Stomach smooth muscle (tissue), 2 donors: Measurements from ENCODE around the gene ADAM22.

Source experiments
- H3K27ac ChIP-seq: one replicate; pipeline ENCODE4 v1.7.0; 2013; ENCODE audit warnings: mild to moderate bottlenecking, low read length, inconsistent platforms
- H3K27me3 ChIP-seq, 2 donors: one replicate each; pipeline ENCODE4 v1.7.0; 2013; ENCODE audit warnings: low read length in 2 of 2; ENCODE audit not compliant: insufficient read depth in 2 of 2, control insufficient read depth in 1 of 2
- H3K36me3 ChIP-seq, 2 donors: one replicate each; pipeline ENCODE4 v1.7.0; 2013; ENCODE audit warnings: low read length in 2 of 2; ENCODE audit not compliant: control insufficient read depth in 2 of 2, insufficient read depth in 2 of 2
- H3K4me1 ChIP-seq: one replicate; pipeline ENCODE4 v1.7.0; 2013; ENCODE audit warnings: low read length; ENCODE audit not compliant: control insufficient read depth, insufficient read depth
- H3K4me3 ChIP-seq, 2 donors: one replicate each; pipeline ENCODE4 v1.7.0; 2013; ENCODE audit warnings: low read length in 2 of 2
- H3K9ac ChIP-seq, 2 donors: one replicate each; pipeline ENCODE4 v1.7.0; 2013; ENCODE audit warnings: low read length in 2 of 2, mild to moderate bottlenecking in 1 of 2
- H3K9me3 ChIP-seq, 2 donors: one replicate each; pipeline ENCODE4 v1.7.0; 2013; ENCODE audit warnings: low read length in 2 of 2; ENCODE audit not compliant: control insufficient read depth in 2 of 2
- donor health status: healthy.
- donor health status: Pancreatic carcinoma.

The ADAM22 gene

DNA sequence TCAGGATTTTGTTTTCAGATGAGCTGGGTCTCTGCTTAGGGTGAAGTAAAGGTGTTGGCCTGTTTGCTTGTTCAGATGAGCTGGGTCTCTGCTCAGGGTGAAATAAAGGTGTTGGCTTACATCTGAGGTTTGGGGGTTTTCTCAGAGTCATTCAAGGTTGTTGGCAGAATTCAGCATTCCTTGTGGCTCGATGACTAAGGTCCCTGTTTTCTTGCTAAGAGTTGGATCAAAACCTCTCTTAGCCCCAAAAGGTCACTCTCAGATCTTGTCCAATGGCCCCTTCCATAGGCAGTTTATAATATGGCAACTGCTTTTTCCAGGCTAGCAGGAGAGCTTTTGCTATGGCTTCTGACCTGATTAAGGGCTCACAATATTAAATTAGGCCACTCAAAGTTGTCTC is 106.6 kb downstream of the ADAM22 start:
- no peaks in the 10 kb centered on the region for H3K4me1 ChIP-seq
- no peaks in the 10 kb centered on the region for H3K36me3 ChIP-seq
- H3K9ac ChIP-seq, result no peak overlapping the region
- H3K4me3 ChIP-seq, result no peak overlapping the region
- no peak overlapping the region for H3K27ac ChIP-seq
- H3K27me3 ChIP-seq, result no peaks in the 10 kb centered on the region
- H3K9me3 ChIP-seq, result no peaks in the 10 kb centered on the region

DNA sequence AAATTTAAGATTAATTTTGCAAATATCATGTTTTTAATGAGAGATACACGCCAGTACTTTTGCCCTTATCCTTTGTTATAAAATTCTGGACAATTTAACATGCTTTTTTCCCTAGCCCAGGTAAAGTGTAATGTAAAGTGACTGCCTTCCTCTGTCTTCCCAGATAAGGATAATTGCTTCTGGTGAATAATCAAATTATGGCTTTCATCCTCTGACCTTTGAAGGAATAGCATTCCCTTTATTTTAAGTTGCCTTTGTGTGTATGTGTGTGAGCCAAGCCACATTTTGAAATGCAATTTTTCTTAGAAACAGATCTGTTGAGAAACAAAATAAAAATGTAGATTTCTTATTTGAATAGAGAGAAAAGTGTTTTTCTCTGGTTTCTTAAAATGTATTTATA is 107.5 kb downstream of the ADAM22 start:
- H3K27ac ChIP-seq, result no peak overlapping the region
- H3K27me3 ChIP-seq, result no peaks in the 10 kb centered on the region
- H3K9ac ChIP-seq, result no peak overlapping the region
- H3K4me3 ChIP-seq, result no peak overlapping the region
- H3K4me1 ChIP-seq, result no peaks in the 10 kb centered on the region
- no peaks in the 10 kb centered on the region for H3K36me3 ChIP-seq
- no peaks in the 10 kb centered on the region for H3K9me3 ChIP-seq

GRCh38 chr7:88042157-88042556 is 108.1 kb downstream of the ADAM22 start:
- Histone ChIP-seq H3K27me3 (no peaks in the 10 kb centered on the region), H3K9ac (no peak overlapping the region), H3K4me1 (no peaks in the 10 kb centered on the region), H3K27ac (no peak overlapping the region), H3K36me3 (no peaks in the 10 kb centered on the region), H3K4me3 (no peak overlapping the region), H3K9me3 (no peaks in the 10 kb centered on the region)

- Histone ChIP-seq H3K4me3 (no peak overlapping the region), H3K4me1 (no peaks in the 10 kb centered on the region), H3K27me3 (no peaks in the 10 kb centered on the region), H3K9me3 (no peaks in the 10 kb centered on the region), H3K9ac (no peak overlapping the region), H3K27ac (no peak overlapping the region), H3K36me3 (no peaks in the 10 kb centered on the region)
Observed at GRCh38 chr7:88042803-88043202, 108.8 kb downstream of the ADAM22 start.

GRCh38 chr7:88044069-88044468 is 110.0 kb downstream of the ADAM22 start:
- H3K4me1 ChIP-seq, result no peaks in the 10 kb centered on the region
- no peak overlapping the region for H3K27ac ChIP-seq
- no peaks in the 10 kb centered on the region for H3K27me3 ChIP-seq
- H3K4me3 ChIP-seq, result no peak overlapping the region
- H3K9ac ChIP-seq, result no peak overlapping the region
- no peaks in the 10 kb centered on the region for H3K36me3 ChIP-seq
- no peaks in the 10 kb centered on the region for H3K9me3 ChIP-seq

GRCh38 chr7:88046839-88047573 is 113.0 kb downstream of the ADAM22 start:
- no peaks in the 10 kb centered on the region for H3K36me3 ChIP-seq
- H3K27me3 ChIP-seq, result no peaks in the 10 kb centered on the region
- H3K4me1 ChIP-seq, result no peaks in the 10 kb centered on the region
- no peak overlapping the region for H3K27ac ChIP-seq
- no peaks in the 10 kb centered on the region for H3K9me3 ChIP-seq
- H3K9ac ChIP-seq, result no peak overlapping the region
- no peak overlapping the region for H3K4me3 ChIP-seq

DNA sequence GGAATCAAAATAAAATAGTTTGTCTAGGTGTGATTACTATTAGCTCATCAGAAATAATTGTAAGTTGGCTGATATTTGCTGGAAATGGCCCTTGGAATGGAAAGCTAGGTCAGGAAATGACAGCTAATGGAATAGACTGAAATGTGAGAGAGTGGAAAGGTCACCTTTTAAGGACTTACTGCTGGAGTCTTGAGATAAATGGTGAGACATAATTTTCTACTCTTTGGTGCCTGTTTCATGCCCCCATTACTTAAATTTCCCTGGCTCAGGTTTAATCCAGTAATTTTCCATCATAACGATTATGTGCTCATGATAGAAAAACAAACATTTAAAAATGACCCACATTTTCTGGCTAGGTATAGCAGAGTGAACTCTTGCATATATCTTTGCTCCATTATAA is 123.6 kb downstream of the ADAM22 start:
- H3K9me3 ChIP-seq, result no peaks in the 10 kb centered on the region
- no peaks in the 10 kb centered on the region for H3K27me3 ChIP-seq
- H3K4me1 ChIP-seq, result no peaks in the 10 kb centered on the region
- no peak overlapping the region for H3K4me3 ChIP-seq
- H3K27ac ChIP-seq, result no peak overlapping the region
- H3K9ac ChIP-seq, result no peak overlapping the region
- no peaks in the 10 kb centered on the region for H3K36me3 ChIP-seq

GRCh38 chr7:88062238-88062637 is 128.2 kb downstream of the ADAM22 start:
- Histone ChIP-seq H3K27ac (no peak overlapping the region), H3K4me1 (no peaks in the 10 kb centered on the region), H3K9ac (no peak overlapping the region), H3K36me3 (no peaks in the 10 kb centered on the region), H3K4me3 (no peak overlapping the region), H3K27me3 (no peaks in the 10 kb centered on the region), H3K9me3 (no peaks in the 10 kb centered on the region)

GRCh38 chr7:88069093-88069492 is 135.0 kb downstream of the ADAM22 start:
- no peak overlapping the region for H3K4me3 ChIP-seq
- no peaks in the 10 kb centered on the region for H3K9me3 ChIP-seq
- H3K4me1 ChIP-seq, result no peaks in the 10 kb centered on the region
- H3K36me3 ChIP-seq, result no peaks in the 10 kb centered on the region
- no peak overlapping the region for H3K27ac ChIP-seq
- H3K27me3 ChIP-seq, result no peaks in the 10 kb centered on the region
- H3K9ac ChIP-seq, result no peak overlapping the region

DNA sequence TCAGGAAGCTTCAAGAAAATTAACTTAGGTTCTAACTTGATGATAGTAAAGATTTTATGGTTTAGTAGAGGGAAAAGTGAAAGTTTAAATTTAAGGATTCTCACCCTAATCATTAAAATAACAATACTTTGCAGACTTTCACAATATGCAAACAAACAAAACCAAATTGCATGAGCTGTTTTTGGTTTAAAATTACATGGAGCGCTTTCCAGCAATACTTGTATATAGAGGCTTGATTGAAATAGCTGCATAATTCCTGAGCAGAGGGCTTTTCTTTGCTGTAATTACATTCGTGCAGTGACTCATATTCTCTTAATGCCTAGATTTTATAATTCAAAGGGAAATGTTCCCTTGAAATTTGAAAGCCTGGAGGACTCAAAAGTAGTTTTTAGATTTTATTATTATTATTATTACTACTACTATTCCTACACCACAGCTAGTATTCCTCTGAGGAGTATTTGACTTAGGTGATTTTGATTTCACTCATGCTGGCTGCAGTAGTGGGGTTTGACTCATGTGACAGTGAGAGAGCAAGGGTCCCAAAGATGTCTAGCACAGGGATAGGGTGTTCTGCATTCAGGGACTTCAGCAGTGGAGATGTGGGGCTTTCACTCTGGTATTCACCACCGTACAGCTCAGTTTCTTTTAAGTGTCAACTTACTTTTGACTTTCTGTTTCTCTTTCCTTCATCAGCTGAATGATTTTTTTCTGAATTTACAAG is 138.1 kb downstream of the ADAM22 start:
- Histone ChIP-seq H3K9ac (no peak overlapping the region), H3K27me3 (no peaks in the 10 kb centered on the region), H3K27ac (no peak overlapping the region), H3K9me3 (no peaks in the 10 kb centered on the region), H3K4me1 (no peaks in the 10 kb centered on the region), H3K36me3 (no peaks in the 10 kb centered on the region), H3K4me3 (no peak overlapping the region)

- Histone ChIP-seq H3K4me1 (no peaks in the 10 kb centered on the region), H3K27me3 (no peaks in the 10 kb centered on the region), H3K4me3 (no peak overlapping the region), H3K36me3 (no peaks in the 10 kb centered on the region), H3K27ac (no peak overlapping the region), H3K9ac (no peak overlapping the region), H3K9me3 (no peaks in the 10 kb centered on the region)
Observed at GRCh38 chr7:88072715-88073055, 138.6 kb downstream of the ADAM22 start.
